Gastroesophageal sphincter (tissue), 3 donors: ENCODE results near the gene CNOT6L.

Experiments
- CTCF ChIP-seq, 4 experiments: fragments of 200-600 bp in 2 of 4; fragments of 450-650 bp in 2 of 4; sonication (generic) in 1 of 4; IDR thresholded peaks; one replicate each; pipeline ENCODE4 v1.5.1; 2017 to 2019; ENCODE audit warnings: antibody characterized with exemption in 4 of 4, mild to moderate bottlenecking in 2 of 4, moderate library complexity in 2 of 4
- EP300 ChIP-seq: sonication (generic); formaldehyde crosslinking; IDR thresholded peaks from one replicate; pipeline ENCODE4 v1.6.1; 2017; ENCODE audit warnings: antibody characterized with exemption, mild to moderate bottlenecking
- POLR2A ChIP-seq, 2 donors: fragments of 450-650 bp; IDR thresholded peaks; one replicate each; pipeline ENCODE4 v1.6.1; 2017; ENCODE audit warnings: antibody characterized with exemption in 2 of 2, mild to moderate bottlenecking in 2 of 2, moderate library complexity in 1 of 2

GRCh38 chr4:77728420-77728819 is 90.7 kb downstream of the CNOT6L start:
- TF ChIP-seq POLR2A (IDR thresholded peaks at IDR 0.05) = no peak
- TF ChIP-seq CTCF (IDR thresholded peaks at IDR 0.05) = no peak
- no peak for TF ChIP-seq EP300
